Ascending aorta (tissue), 2 donors: ENCODE data around the gene KLHL1. TPM values are rescaled to one million over a fixed set of nuclear protein-coding genes. Genes with fewer than 3 reads are reported as not detected.

Experiments used
- DNase-seq, 2 donors: peaks; one replicate each; pipeline ENCODE4 v3.0.0-alpha.2; 2019; ENCODE audit warnings: low spot score in 2 of 2
- H3K27ac ChIP-seq, 2 donors: fragments of 200-600 bp; sonication (generic); one replicate each; pipeline ENCODE4 v1.5.1; 2016 to 2017; ENCODE audit warnings: mild to moderate bottlenecking in 1 of 2
- H3K27me3 ChIP-seq: fragments of 200-600 bp; sonication (generic); one replicate; pipeline ENCODE4 v1.5.1; 2017
- H3K36me3 ChIP-seq, 2 donors: fragments of 200-600 bp; sonication (generic); one replicate each; pipeline ENCODE4 v1.5.1; 2016
- H3K4me1 ChIP-seq, 2 donors: fragments of 200-600 bp; sonication (generic); one replicate each; pipeline ENCODE4 v1.5.1; 2016 to 2017; ENCODE audit warnings: mild to moderate bottlenecking in 1 of 2
- H3K4me3 ChIP-seq, 2 donors: fragments of 200-600 bp; sonication (generic); one replicate each; pipeline ENCODE4 v1.5.1; 2016 to 2017; ENCODE audit warnings: mild to moderate bottlenecking in 1 of 2
- H3K9me3 ChIP-seq, 2 donors: fragments of 200-600 bp; sonication (generic); one replicate each; pipeline ENCODE4 v1.5.1; 2016
- intact Hi-C: fragments of 100-400 bp; cut with DNase I; formaldehyde crosslinking; loops from one replicate; pipeline ENCODE4 v1.15.1; 2023
- total RNA-seq: library from RNA; depleted of rRNA; stranded (reverse); fragments of >200 nt; gene quantifications from one replicate; pipeline ENCODE4 v1.1.0, GENCODE V29; 2016
- TF ChIP-seq, protein P1 (sequence below), 3 experiments: fragments of 200-600 bp in 2 of 3; fragments of 450-650 bp in 1 of 3; sonication (generic) in 2 of 3; IDR thresholded peaks; one replicate each; pipeline ENCODE4 v1.5.1; 2016 to 2019; ENCODE audit warnings: antibody characterized with exemption in 3 of 3, mild to moderate bottlenecking in 1 of 3, moderate library complexity in 1 of 3

Gene KLHL1
- total RNA-seq, 1 donor from 2014 or later, result not detected

DNA sequence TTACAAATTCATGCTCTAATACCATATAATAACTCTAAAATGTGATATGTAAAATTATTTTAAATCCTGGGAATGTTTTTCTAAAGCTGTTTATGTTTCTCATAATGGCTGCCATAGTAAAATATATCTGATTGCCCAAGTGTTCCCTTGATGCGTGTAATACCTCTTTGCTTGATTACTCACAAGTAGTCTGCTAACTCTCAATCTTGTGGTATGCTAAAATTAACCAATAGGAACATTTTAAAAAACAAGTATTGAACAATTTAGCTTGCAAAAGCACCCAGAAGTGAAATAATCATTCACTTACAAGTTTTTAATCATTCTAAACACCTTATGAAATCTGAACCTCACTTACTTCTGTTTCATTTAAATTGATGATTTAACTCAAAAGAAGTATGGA, 386.6 kb downstream of the KLHL1 start:
- no peak for DNase-seq
- H3K27me3 ChIP-seq, result no peaks in the 10 kb centered on the region
- no peak overlapping the region for H3K27ac ChIP-seq
- no peaks in the 10 kb centered on the region for H3K36me3 ChIP-seq
- H3K4me3 ChIP-seq, result no peak overlapping the region
- intact Hi-C loops, result no loop called here
- TF ChIP-seq, protein P1, sequence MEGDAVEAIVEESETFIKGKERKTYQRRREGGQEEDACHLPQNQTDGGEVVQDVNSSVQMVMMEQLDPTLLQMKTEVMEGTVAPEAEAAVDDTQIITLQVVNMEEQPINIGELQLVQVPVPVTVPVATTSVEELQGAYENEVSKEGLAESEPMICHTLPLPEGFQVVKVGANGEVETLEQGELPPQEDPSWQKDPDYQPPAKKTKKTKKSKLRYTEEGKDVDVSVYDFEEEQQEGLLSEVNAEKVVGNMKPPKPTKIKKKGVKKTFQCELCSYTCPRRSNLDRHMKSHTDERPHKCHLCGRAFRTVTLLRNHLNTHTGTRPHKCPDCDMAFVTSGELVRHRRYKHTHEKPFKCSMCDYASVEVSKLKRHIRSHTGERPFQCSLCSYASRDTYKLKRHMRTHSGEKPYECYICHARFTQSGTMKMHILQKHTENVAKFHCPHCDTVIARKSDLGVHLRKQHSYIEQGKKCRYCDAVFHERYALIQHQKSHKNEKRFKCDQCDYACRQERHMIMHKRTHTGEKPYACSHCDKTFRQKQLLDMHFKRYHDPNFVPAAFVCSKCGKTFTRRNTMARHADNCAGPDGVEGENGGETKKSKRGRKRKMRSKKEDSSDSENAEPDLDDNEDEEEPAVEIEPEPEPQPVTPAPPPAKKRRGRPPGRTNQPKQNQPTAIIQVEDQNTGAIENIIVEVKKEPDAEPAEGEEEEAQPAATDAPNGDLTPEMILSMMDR (IDR thresholded peaks at IDR 0.05), result no peak
- H3K9me3 ChIP-seq, result no peaks in the 10 kb centered on the region
- no peaks in the 10 kb centered on the region for H3K4me1 ChIP-seq

DNA sequence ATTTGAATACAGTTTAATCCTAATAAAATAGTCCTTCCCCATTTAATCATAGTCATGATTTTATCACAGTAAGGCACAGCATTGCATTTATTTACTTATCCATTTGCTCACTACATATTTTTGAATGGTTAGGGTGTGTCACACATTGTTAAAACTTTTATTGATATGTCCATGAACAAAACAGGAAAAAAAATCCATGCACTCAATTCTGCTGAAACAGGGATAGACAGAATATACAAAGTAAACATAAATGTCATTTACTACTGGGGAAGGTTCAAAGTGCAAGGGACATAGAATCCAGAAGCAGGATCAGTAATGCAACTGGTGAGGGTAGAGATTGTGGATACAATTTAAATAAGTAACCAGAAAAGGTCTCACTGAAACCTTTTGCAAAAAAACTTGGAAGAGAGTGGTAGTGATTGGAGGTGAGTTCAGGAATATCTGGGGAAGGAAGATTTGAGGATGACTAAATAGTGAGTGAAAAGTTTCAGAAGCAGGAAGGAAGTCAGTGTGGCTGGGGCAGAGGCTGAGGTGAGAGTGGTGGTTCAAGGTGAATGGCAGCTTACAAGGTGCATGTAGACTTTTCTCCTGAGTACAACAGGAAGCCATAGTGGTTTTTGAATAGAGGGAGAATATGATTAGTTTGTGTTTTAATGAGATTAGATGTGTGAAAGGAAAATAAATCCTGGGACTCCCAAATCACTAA, 387.8 kb downstream of the KLHL1 start:
- Histone ChIP-seq H3K4me3 (no peak overlapping the region), H3K27ac (no peak overlapping the region), H3K9me3 (no peaks in the 10 kb centered on the region), H3K4me1 (no peaks in the 10 kb centered on the region), H3K36me3 (no peaks in the 10 kb centered on the region), H3K27me3 (no peaks in the 10 kb centered on the region)
- intact Hi-C loops, result no loop called here
- TF ChIP-seq, protein P1 (IDR thresholded peaks at IDR 0.05), result no peak
- DNase-seq, result no peak

DNA sequence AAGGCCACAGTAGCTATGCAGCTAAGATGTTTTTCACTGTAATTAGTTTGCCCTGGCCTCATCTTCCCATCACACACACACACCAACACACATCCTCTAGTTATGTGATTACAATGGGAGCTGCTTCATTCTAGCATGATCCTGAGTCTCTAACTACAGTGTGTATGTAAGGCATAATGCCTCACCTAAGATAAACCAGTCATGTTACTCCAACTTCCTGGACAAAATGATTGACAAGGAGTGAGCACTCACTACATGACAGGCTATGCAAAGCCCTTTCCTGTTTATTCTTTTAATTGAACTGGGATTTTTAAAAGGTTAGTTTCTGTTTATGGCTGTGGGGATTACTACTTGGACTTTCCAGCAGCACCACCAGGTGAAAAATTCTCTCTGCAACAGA, 401.4 kb downstream of the KLHL1 start:
- intact Hi-C loops, result no loop called here

DNA sequence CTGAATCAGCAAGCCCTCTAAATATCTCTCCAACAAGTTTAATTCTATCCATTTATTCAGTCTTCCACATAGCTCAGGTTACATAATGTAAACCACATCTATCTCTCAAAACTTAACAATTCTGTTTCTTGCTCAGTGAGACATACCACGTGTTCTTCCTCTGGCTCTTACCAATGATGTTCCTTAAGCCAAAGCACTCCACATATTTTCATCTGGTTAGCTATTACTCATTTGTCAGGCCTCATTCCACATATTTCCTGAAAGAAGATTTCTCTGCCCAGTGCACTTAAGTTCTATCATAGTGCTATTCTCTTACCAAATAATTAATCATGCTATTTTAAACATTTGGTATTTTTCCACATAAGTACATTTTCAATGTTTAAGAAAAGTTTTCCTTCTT, 403.9 kb downstream of the KLHL1 start:
- intact Hi-C loops, result no loop called here

More for the DNA sequence above, 401.4 kb downstream of the KLHL1 start:
- TF ChIP-seq, protein P1 (IDR thresholded peaks at IDR 0.05), result no peak
- Histone ChIP-seq H3K36me3 (no peaks in the 10 kb centered on the region), H3K4me1 (no peaks in the 10 kb centered on the region), H3K27me3 (no peaks in the 10 kb centered on the region), H3K4me3 (no peak overlapping the region), H3K9me3 (no peaks in the 10 kb centered on the region), H3K27ac (no peak overlapping the region)
- DNase-seq, result no peak

DNA sequence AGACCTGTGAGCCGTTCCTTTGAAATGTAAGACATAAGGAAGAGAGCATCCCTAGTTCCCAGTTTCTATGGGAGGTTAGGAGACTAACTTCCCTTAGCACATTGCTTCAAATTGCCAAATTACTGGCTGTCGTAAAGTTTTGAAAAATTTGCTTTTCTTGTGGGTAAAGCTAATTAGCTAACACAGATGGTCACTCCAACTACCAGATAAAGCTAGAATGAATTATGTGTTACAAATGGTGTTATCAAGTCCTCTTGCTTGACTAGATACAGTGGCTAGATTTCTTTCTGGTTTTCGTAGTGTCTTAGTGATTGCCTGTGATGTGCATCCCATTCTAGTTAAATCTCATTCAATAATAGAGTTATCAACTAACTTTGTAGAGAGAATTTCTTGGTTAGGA, 417.3 kb downstream of the KLHL1 start:
- H3K4me1 ChIP-seq, result no peaks in the 10 kb centered on the region
- TF ChIP-seq, protein P1 (IDR thresholded peaks at IDR 0.05), result no peak
- intact Hi-C loops, result no loop called here
- no peaks in the 10 kb centered on the region for H3K36me3 ChIP-seq
- DNase-seq, result no peak
- H3K27ac ChIP-seq, result no peak overlapping the region
- no peaks in the 10 kb centered on the region for H3K27me3 ChIP-seq
- H3K9me3 ChIP-seq, result no peaks in the 10 kb centered on the region
- H3K4me3 ChIP-seq, result no peak overlapping the region

More for the DNA sequence above, 403.9 kb downstream of the KLHL1 start:
- H3K9me3 ChIP-seq, result no peaks in the 10 kb centered on the region
- DNase-seq, result no peak
- TF ChIP-seq, protein P1 (IDR thresholded peaks at IDR 0.05), result no peak
- H3K36me3 ChIP-seq, result no peaks in the 10 kb centered on the region
- H3K27me3 ChIP-seq, result no peaks in the 10 kb centered on the region
- H3K27ac ChIP-seq, result no peak overlapping the region
- no peak overlapping the region for H3K4me3 ChIP-seq
- no peaks in the 10 kb centered on the region for H3K4me1 ChIP-seq
